ENCODE data around the gene DNAH17. TPM values are rescaled to one million over a fixed set of nuclear protein-coding genes. Genes with fewer than 3 reads are reported as not detected.
A peak's percentile ranks its signal among the peaks of the same experiment; 100 is the strongest.

Gene DNAH17
- total RNA-seq, 4 donors from 2014 or later = 0.19 to 0.31 TPM; not detected in 2

DNA sequence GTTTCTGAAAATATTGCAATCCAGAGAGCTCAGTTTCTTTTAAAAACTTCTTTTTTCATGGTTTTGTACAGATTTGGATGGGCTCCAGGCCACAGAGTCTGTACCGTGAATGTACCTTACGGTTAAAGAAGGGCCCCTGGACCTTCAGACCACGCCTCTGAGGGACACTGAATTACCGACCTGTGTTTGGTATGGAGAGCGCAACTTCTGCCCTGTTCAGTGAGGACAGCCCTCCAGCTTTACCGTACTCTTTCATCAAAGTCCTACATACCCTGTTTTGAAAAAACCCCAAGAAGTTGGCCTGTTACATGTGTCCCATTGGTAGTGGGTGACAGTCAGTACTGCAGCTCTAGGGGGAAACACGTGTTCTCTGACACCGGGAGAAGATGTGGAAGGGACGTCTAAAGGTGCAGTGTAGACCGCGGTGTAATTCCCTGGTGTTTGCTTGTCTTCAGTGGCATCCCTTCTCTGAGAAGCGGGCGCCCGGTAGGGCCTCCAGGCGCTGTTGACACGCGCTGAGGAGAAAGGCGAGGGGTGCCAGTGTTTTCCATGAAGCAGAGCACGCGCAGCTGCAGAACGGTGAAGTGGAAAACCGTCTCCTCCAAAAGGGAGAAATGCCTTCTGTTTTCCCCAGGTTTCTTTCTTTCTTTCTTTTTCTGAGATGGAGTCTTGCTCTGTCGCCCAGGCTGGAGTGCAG, 192.6 kb downstream of the DNAH17 start:
- H3K4me1 ChIP-seq = peaks cover 49 to 97% (median 83%) of the 10 kb centered on the region in 3 donors
- no peaks in the 10 kb centered on the region for H3K9me3 ChIP-seq
- no peak for DNase-seq
- TF ChIP-seq POLR2A (IDR thresholded peaks at IDR 0.05) = no peak
- TF ChIP-seq, protein P1, sequence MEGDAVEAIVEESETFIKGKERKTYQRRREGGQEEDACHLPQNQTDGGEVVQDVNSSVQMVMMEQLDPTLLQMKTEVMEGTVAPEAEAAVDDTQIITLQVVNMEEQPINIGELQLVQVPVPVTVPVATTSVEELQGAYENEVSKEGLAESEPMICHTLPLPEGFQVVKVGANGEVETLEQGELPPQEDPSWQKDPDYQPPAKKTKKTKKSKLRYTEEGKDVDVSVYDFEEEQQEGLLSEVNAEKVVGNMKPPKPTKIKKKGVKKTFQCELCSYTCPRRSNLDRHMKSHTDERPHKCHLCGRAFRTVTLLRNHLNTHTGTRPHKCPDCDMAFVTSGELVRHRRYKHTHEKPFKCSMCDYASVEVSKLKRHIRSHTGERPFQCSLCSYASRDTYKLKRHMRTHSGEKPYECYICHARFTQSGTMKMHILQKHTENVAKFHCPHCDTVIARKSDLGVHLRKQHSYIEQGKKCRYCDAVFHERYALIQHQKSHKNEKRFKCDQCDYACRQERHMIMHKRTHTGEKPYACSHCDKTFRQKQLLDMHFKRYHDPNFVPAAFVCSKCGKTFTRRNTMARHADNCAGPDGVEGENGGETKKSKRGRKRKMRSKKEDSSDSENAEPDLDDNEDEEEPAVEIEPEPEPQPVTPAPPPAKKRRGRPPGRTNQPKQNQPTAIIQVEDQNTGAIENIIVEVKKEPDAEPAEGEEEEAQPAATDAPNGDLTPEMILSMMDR (IDR thresholded peaks at IDR 0.05) = no peak
- no peaks in the 10 kb centered on the region for H3K36me3 ChIP-seq
- 61% methylated on average over 19 to 23 of the region's 23 CpGs for WGBS, 2 donors
- peak overlapping the region; percentile 64 to 96 (median 85) for H3K27ac ChIP-seq
- H3K27me3 ChIP-seq = no peaks in the 10 kb centered on the region
- H3K4me3 ChIP-seq = peak overlapping the region in 1 of 4 donors; percentile 19
- intact Hi-C loops (cut with DNase I) = no loop called here

DNA sequence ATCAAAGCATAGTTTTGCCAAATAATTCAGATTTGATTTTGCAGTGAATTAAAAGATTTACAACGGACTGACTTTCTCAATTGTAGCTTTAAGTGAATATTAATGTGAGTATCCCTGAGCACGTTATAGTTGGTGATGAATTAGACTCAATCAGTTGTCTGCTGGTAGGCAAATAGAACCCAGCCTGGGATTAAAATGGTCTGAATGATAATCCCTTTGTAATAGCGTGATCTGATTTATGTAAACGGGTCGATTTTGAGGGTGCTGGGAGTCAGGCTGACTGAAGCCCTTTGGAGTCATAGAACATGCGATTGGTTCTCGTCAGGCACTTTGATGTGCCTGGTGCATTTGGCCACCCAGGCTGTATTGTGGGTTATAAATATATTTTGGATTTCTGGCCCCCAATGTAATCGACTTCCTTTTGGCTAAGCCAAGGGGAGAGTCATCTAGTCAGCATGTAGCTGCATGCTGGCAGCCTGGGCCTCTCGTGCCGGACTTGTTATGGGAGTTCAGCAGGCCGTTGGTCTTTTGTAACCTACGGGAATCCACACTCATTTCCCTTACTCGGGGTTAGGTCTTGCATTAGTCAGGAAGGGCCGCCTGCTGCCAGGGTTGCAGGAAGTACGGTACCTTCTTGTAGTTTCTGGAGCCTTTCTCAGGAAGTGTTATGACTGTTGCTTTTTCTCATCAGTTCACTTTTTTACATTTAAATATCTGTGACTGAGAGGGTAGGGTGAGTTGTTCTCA, 193.3 kb downstream of the DNAH17 start:
- no peaks in the 10 kb centered on the region for H3K27me3 ChIP-seq
- WGBS, 2 donors = 7 to 9% methylated on average over 15 of the region's 15 CpGs
- peak; percentile 65 for DNase-seq
- peak overlapping the region; percentile 64 to 96 (median 85) for H3K27ac ChIP-seq
- intact Hi-C loops (cut with DNase I) = no loop called here
- H3K4me3 ChIP-seq = peak overlapping the region in 1 of 4 donors; percentile 25
- H3K36me3 ChIP-seq = no peaks in the 10 kb centered on the region
- peaks cover 55 to 97% (median 81%) of the 10 kb centered on the region in 3 donors for H3K4me1 ChIP-seq
- H3K9me3 ChIP-seq = no peaks in the 10 kb centered on the region
- TF ChIP-seq POLR2A (IDR thresholded peaks at IDR 0.05) = peak in 1 of 4 donors; percentile 49
- TF ChIP-seq, protein P1 (IDR thresholded peaks at IDR 0.05) = no peak

DNA sequence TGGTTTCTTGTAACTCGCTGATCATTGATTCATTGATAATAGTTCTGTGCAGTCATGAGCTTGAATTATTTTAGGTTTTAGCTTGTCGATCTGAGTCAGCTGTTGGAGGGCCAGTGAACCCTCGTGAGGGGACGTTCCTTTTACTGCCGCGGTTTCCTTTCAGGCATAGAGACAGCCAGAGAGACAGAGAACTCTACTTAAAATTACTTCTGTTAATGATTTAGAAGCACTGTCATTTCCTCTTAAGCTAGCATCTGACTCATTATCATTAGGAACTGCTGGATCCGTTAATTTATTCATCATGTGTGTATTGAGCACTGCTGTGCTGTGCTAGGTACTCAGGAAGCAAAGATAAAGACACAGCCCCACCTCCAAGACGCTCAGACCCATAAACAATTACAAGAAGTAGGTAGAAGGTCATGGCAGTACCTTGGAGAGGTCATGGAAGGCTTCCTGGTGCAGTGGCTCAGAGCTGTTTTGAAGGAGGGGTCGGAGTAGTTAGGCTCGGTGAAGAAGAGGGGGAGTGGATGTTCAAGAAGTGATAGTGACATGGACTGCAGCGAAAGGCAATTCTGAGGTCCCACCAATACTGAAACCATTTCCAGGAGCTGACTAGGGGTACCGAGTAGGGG, 195.5 kb downstream of the DNAH17 start:
- Histone ChIP-seq H3K4me3 (peak overlapping the region in 1 of 4 donors; percentile 8), H3K27ac (peak overlapping the region; percentile 10 to 96 (median 52)), H3K4me1 (peaks cover 61 to 93% (median 67%) of the 10 kb centered on the region in 3 donors), H3K36me3 (no peaks in the 10 kb centered on the region), H3K27me3 (no peaks in the 10 kb centered on the region), H3K9me3 (no peaks in the 10 kb centered on the region)
- TF ChIP-seq, protein P1 (IDR thresholded peaks at IDR 0.05) = no peak
- peak in 1 of 4 donors; percentile 40 for TF ChIP-seq POLR2A (IDR thresholded peaks at IDR 0.05)
- 33 to 36% methylated on average over 11 to 12 of the region's 12 CpGs for WGBS, 2 donors
- intact Hi-C loops (cut with DNase I) = no loop called here
- DNase-seq = no peak

DNA sequence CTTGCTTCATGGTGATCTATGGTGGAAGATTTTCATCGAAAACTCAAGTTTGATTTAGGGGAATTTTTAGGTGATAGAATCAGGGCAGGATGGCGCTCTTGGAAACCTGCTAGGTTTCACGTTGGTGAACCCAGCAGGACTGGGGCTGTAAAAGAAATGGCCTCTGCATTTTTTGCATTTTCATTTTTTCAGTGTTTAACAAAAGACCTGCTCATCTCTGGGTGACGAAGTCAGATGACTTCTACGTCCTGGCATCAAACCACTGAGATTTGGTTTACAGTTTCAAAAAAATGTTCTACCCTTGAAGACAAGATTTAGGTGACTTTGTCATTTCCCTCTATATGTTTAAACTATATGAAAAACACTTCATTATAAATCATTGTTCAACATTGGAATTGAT, 196.8 kb downstream of the DNAH17 start:
- WGBS, 2 donors = 76 to 78% methylated on average over 5 of the region's 5 CpGs
- no peak for TF ChIP-seq POLR2A (IDR thresholded peaks at IDR 0.05)
- TF ChIP-seq, protein P1 (IDR thresholded peaks at IDR 0.05) = no peak
- H3K27ac ChIP-seq = peak overlapping the region in 1 of 4 donors; percentile 96
- peaks cover 59 to 93% (median 66%) of the 10 kb centered on the region in 3 donors for H3K4me1 ChIP-seq
- intact Hi-C loops (cut with DNase I) = no loop called here
- DNase-seq = no peak
- H3K36me3 ChIP-seq = no peaks in the 10 kb centered on the region
- no peaks in the 10 kb centered on the region for H3K9me3 ChIP-seq
- H3K27me3 ChIP-seq = no peaks in the 10 kb centered on the region
- no peak overlapping the region for H3K4me3 ChIP-seq

Measured in esophagus squamous epithelium (tissue), 5 donors.